Measurements from ENCODE around the gene NEDD4.
"Not testable (repeated sequence)": the region's sequence is repeated elsewhere in the genome, so short reads cannot be mapped to it uniquely, and the experiment has no call there.

The NEDD4 gene

GRCh38 chr15:55846116-55846707 lies 147.2 kb downstream of the NEDD4 start:
- Histone ChIP-seq H3K27me3 (ENCODE audit: insufficient read depth, low read depth, severe bottlenecking) (no peaks in the 10 kb centered on the region), H3K9me3 (ENCODE audit: severe bottlenecking) (no peaks in the 10 kb centered on the region), H3K36me3 (peaks cover 1% of the 10 kb centered on the region), H3K27ac (no peak overlapping the region), H3K4me3 (ENCODE audit: low read depth, low read length) (no peak overlapping the region)
- DNase-seq, result peak; percentile 66
- peak; percentile 65 for TF ChIP-seq CTCF (IDR thresholded peaks at IDR 0.05; ENCODE audit: low read depth, low read length)

DNA sequence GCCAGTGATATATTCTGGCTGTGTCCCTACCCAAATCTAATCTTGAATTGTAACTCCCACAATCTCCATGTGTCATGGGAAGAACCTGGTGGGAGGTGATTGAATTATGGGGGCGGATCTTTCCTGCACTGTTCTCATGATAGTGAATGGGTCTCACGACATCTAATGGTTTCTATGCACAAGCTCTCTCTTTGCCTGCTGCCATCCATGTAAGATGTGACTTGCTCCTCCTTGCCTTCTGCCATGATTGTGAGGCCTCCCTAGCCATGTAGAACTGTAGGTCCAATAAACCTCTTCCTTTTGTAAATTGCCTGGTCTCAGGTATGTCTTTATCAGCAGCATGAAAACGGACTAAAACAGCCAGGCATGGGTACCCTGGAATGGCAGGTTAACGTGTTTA lies 150.5 kb downstream of the NEDD4 start:
- DNase-seq; H3K36me3 ChIP-seq; H3K27me3 ChIP-seq (ENCODE audit: insufficient read depth, low read depth, severe bottlenecking); H3K4me3 ChIP-seq (ENCODE audit: low read depth, low read length); H3K9me3 ChIP-seq (ENCODE audit: severe bottlenecking); H3K27ac ChIP-seq: not testable (repeated sequence)

- no peak for TF ChIP-seq CTCF (IDR thresholded peaks at IDR 0.05; ENCODE audit: low read depth, low read length)
- no peak overlapping the region for H3K4me3 ChIP-seq (ENCODE audit: low read depth, low read length)
Measured at GRCh38 chr15:55835866-55836265, 157.5 kb downstream of the NEDD4 start.

GRCh38 chr15:55834331-55834730 lies 159.1 kb downstream of the NEDD4 start:
- Histone ChIP-seq H3K36me3 (peaks cover 4% of the 10 kb centered on the region), H3K27me3 (ENCODE audit: insufficient read depth, low read depth, severe bottlenecking) (no peaks in the 10 kb centered on the region), H3K9me3 (ENCODE audit: severe bottlenecking) (no peaks in the 10 kb centered on the region), H3K27ac (no peak overlapping the region), H3K4me3 (ENCODE audit: low read depth, low read length) (no peak overlapping the region)
- no peak for TF ChIP-seq CTCF (IDR thresholded peaks at IDR 0.05; ENCODE audit: low read depth, low read length)
- DNase-seq, result no peak

More at GRCh38 chr15:55835866-55836265, 157.5 kb downstream of the NEDD4 start:
- H3K9me3 ChIP-seq (ENCODE audit: severe bottlenecking), result no peaks in the 10 kb centered on the region
- peaks cover 4% of the 10 kb centered on the region for H3K36me3 ChIP-seq
- no peak for DNase-seq
- no peaks in the 10 kb centered on the region for H3K27me3 ChIP-seq (ENCODE audit: insufficient read depth, low read depth, severe bottlenecking)
- no peak overlapping the region for H3K27ac ChIP-seq

DNA sequence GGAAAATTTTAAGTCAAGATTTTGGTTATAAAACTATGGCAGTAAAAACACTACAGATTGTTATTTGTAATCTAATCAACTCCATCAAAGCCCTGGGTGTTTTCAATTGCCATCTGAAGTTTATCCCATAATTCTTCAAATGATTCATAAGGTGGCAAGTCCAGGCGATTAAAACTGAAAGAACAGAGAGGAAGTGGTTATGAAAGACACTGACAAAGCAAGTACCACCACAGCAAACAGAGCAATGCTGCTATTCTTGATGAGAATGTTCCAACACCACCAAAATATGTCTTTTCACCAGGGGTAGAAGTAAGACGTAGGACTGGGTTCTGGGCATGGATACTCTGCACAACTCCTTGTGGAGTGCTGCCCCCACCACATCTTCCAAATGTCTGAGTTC lies 163.6 kb downstream of the NEDD4 start:
- no peak for TF ChIP-seq CTCF (IDR thresholded peaks at IDR 0.05; ENCODE audit: low read depth, low read length)
- H3K9me3 ChIP-seq (ENCODE audit: severe bottlenecking), result no peaks in the 10 kb centered on the region
- H3K36me3 ChIP-seq, result no peaks in the 10 kb centered on the region; the same call in 1 of the 2 replicates
- H3K27me3 ChIP-seq (ENCODE audit: insufficient read depth, low read depth, severe bottlenecking), result no peaks in the 10 kb centered on the region
- H3K27ac ChIP-seq, result no peak overlapping the region
- no peak for DNase-seq
- no peak overlapping the region for H3K4me3 ChIP-seq (ENCODE audit: low read depth, low read length)

DNA sequence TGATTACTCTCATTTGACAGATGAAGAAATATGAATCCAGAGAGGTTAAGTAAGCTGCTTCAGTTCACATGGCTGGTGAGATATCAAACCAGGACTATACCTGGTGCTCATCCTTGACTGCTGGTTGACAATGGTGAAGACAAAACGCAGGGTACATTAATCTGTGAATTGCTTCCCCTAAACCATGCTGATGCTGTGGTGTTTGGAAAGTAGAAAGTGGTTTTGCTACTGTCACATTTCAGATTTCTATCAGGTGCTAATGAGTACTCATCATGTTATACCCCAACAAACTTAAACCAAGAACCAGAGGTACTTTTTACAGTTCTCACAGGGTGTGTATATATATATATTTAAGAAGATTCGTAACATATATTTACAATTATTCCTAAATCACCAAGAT lies 165.5 kb downstream of the NEDD4 start:
- Histone ChIP-seq H3K27me3 (ENCODE audit: insufficient read depth, low read depth, severe bottlenecking) (no peaks in the 10 kb centered on the region), H3K27ac (no peak overlapping the region), H3K36me3 (no peaks in the 10 kb centered on the region; the same call in 1 of the 2 replicates), H3K4me3 (ENCODE audit: low read depth, low read length) (no peak overlapping the region), H3K9me3 (ENCODE audit: severe bottlenecking) (no peaks in the 10 kb centered on the region)
- TF ChIP-seq CTCF (IDR thresholded peaks at IDR 0.05; ENCODE audit: low read depth, low read length), result no peak
- no peak for DNase-seq

Data from WERI-Rb-1 (cell line).